Measurements from ENCODE around the gene VPREB1.
"Not testable (repeated sequence)": the region's sequence is repeated elsewhere in the genome, so short reads cannot be mapped to it uniquely, and the experiment has no call there.

The VPREB1 gene

DNA sequence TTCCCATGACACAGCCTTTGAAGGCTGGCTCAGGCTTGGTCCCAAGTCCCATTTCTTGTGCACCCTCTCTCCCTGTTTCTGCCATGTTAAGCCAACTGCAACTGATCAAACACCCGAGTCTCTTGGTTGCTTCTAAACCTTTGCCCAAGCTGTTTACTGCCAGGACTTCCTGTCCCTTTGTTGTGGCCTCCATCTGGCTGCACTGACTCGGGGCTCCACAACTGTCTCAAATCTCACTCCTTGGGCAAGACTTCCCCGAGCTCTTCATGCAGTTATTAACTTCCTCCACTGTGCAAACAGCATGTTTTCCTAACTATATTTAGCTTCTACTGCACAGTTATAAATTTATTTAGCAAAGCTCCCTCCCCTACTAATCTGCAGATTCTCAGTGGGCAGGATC is 4.3 kb downstream of the VPREB1 start:
- DNase-seq = no peak

DNA sequence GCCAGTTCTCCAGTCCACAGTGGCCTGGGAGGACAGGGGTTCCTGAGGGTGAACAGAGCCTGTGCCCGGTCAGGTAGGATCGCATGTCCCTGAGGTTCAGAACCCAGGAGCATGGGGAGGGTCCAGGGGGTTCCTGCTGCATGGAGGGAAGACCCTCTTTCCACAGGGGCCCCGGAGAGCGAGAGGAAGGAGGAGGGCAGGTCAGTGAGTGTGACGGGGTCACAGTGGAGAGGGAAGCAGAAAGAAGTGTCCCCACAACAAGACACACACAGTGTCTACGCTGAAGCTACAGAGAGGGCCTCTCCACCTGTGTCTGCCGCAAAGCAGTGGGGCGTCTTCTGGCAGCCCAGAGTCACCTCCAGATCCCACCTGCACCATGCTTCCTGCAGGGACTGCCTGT is 6.1 kb downstream of the VPREB1 start:
- not testable (repeated sequence) for DNase-seq

DNA sequence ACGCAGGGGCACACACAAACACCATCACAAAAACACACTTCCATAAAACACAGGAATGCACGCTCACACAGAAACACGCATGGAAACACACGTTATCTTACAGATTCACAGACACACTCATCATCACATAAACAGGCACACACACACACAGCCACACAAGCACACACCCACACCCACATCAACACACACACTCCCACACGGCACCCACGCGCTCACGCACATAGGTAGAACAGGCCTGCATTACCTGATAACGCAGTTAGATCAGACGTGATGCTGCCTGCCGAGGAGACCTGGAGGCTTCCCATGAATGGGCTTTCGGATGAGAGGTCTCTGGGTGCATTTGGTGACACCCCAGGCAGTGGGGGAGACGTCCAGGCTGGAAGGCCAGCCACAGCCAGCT is 11.5 kb downstream of the VPREB1 start:
- DNase-seq = not testable (repeated sequence)

DNA sequence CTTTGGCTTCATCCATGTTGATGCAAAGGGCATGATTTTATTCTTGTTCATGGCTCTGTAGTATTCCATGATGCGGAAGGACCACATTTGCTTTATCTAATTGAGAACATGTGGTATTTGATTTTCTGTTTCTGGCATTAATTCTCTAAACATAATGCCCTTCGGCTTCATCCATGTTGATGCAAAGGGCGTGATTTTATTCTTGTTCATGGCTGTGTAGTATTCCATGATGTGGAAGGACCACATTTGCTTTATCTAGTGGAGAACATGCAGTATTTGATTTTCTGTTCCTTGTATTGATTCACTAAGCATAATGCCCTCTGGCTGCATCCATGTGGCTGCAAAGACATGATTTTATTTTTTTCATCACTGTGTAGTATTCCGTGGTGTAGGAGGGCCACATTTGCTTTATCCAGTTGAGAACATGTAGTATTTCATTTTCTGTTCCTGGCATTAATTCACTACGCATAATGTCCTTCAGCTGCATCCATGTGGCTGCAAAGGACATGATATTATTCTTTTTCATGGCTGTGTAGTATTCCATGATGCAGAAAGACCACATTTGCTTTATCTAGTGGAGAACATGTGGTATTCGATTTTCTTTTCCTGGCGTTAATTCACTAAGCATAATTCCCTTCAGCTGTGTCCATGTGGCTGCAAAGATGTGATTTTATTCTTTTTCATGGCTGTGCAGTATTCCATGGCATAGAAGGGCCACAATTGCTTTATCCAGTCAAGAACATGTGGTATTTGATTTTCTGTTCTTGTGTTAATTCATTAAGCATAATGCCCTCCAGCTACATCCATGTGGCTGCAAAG is 14.2 kb downstream of the VPREB1 start:
- DNase-seq = not testable (repeated sequence)

DNA sequence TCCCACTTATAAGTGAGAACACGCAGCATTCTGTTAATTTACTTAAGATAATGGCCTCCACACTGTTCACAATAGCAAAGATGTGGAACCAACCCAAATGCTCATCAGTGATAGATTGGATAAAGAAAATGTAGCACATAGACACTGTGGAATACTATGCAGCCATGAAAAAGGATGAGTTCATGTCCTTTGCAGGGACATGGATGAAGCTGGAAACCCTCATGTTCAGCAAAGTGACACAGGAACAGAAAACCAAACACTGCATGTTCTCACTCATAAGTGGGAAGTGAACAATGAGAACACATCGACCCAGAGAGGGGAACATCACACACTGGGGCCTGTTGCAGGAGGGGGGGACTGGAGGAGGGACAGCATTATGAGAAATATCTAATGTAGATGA is 15.6 kb downstream of the VPREB1 start:
- not testable (repeated sequence) for DNase-seq

DNA sequence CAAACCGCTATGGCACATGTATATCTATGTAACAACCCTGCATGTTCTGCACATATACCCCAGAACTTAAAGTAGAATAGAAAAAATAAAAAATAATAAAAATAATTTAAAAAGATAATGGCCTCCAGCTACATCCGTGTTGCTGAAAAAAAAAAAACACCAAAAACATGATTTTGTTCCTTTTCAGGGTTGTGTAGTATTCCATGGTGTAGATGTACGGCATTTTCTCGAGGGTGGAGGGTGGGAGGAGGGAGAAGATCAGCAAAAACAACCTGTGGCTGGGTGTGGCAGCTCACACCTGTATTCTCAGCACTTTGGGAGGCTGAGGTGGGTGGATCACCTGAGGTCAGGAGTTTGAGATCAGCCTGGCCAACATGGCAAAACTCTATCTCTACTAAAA is 16.0 kb downstream of the VPREB1 start:
- not testable (repeated sequence) for DNase-seq

DNA sequence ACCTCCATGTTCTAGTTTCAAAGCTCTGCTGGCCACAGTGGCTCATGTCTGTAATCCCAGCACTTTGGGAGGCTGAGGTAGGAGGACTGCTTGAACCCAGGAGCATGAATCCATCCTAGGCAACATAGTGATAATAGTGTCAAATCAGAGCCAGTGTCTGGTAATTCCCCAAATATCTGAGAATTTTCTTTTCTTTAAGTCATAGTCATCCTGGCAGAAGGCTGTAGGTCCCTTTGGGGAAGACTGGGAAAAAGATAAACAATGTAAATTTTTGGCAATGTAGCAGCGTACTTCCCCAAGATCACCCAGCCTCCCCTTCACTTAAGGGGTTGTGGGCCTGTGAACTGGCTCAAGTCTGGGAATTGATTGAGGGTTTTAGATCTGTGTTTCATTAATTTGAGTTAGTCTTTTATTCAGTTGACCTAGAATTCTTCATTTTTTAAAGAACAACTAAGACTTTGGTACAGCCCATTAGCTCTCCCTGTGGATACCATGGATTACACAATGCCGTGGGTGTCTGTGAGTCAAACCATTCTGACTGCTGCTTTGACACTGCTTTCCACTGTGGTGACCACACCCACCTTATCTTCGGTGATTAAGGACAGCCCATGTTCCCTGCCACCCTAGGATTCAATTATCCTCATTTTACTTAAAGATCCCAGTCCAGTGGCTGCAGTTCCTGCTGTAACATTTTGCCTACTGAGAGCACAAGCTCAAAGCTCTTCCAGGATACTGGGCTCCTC is 17.9 kb downstream of the VPREB1 start:
- not testable (repeated sequence) for DNase-seq

DNA sequence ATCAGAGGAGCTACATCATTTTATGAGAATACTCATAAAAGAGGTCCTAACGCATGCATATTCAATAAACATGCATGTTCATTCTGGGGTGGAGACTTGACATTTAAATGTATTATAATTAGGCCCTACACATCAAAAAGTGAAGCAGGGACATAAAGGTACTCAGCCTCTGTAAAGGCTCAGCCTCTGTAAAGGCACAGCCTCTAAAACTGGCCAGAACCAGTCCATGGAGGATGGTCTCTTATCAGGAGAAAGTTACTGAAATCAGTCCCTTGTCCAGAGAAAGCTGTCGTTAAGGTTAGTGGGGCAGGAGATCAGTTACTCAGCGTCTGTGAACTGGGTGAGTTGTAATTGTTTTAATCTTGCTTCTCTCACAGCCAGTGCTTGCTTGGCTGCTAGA is 19.2 kb downstream of the VPREB1 start:
- not testable (repeated sequence) for DNase-seq

DNA sequence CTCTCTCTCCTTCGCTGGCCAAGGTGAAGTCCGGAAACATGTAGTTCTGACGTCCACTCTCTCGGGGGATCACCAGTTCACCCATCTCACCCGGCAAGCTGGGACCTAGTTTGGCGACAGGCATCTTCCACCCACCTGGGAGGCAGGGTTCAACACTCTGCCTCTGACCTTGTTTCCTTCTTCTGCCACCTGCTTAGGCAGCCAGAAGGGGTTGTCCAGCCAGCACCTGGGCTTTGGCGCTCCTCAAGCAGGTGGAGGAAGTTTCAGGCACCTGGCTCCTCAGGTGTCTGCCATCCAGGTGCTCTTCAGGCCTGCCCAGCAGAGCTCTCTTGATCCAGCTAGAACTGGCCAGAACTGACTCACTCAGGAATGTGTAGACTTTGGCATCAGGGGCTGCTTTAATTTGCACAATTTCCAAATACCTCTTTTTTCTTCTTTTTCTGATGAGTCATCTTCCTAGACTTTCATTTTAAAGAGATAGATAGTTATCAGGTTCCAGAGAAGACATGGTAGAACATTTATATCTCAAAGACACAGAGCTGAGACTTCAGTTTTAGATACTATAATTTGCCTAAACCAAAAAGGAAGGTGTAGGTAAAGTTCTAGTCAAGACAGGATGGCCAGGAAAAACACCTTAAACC is 25.6 kb downstream of the VPREB1 start:
- DNase-seq = not testable (repeated sequence)

DNA sequence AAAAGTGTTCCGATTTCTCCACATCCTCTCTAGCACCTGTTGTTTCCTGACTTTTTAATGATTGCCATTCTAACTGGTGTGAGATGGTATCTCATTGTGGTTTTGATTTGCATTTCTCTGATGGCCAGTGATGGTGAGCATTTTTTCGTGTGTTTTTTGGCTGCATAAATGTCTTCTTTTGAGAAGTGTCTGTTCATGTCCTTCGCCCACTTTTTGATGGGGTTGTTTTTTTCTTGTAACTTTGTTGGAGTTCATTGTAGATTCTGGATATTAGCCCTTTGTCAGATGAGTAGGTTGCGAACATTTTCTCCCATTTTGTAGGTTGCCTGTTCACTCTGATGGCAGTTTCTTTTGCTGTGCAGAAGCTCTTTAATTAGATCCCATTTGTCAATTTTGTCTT is 32.8 kb downstream of the VPREB1 start:
- DNase-seq = not testable (repeated sequence)

DNA sequence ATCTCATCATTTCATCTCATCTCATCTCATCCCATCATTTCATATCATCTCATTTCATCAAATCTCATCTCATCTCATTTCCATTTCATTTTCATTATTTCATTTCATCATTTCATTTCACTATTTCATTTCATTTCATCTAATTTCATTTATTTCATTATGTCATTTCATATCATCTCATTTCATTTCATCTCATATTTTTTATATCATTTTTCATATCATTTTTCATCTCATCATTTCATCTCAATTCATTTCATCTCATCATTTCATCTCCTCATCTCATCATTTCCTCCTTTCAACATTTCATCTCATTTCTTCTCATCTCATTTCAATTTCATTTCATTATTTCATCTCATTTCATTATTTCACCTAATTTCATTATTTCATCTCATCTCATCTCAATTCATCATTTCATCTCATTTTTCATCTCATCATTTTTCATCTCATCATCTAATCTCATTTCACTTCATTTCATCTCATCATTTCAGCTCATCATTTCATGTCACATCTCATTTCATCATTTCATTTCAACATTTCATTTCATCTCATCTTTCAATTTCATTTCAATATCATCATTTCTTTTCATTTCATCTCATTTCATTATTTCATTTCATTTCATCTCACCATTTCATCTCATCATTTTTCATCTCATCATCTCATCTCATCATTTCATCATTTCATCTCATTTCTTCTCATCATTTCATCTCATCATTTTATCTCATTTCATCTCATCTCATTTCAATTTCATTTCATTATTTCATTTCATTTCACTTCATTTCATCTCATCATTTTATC is 40.6 kb downstream of the VPREB1 start:
- not testable (repeated sequence) for DNase-seq

DNA sequence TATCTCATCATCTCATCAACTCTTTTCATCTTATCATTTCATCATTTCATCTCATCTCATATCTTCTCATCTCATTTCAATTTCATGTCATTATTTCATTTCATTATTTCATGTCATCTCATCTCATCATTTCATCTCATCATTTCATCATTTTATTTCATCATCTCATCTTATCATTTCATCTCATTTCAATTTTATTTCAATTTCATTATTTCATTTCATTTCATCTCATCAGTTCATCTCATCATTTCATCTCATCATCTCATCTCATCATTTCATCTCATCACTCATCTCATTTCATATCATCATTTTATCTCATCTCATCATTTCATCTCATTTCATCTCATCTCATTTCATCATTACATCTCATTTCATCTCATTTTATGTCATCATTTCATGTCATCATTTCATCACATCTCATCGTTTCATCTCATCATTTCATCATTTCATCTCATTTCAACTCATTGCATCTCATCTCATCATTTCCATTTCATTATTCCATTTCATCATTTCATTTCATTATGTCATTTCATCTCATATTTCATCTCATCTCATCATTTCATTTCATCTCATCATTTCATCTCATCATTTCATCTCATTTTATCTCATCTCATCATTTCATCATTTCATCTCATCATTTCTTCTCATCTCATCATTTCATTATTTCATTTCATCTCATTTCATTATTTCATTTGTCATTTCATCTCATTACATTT is 42.0 kb downstream of the VPREB1 start:
- not testable (repeated sequence) for DNase-seq

DNA sequence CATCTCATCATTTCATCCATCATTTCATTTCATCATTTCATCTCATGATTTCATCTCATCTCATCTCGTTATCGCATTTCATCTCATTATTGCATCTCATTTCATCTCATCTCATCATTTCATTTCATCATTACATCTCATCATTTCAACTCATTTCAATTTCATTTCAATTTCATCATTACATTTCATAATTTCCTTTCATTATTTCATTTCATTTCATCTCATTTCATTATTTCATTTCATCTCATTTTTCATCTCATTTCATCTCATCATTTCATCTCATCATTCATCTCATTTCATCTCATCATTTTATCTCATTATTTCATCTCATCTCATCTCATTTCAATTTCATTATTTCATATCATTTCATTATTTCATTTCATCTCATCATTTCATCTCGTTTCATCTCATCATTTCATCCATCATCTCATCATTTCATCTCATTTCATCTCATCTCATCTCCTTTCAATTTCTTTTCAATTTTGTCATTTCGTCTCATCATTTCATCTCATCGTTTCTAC is 42.6 kb downstream of the VPREB1 start:
- DNase-seq = not testable (repeated sequence)

DNA sequence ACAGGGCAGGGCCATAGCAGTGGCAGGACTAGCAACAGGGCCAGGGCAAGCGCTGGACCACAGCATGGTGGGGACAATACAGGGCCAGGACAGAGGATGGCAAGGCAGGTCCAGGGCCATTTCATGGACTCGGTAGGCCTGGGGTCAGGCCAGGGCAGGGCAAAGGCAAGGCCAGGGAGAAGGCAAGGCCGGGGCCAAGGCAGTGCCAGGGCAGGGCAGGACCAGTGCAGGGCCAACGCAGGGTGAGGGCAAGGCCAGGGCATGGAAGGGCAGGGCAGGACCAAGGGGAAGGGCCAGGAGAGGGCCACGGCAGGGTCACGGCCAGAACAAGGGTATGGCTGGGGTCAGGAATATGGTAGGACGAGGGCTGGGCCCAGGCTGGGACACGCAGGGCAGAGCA is 45.1 kb downstream of the VPREB1 start:
- DNase-seq = not testable (repeated sequence)

DNA sequence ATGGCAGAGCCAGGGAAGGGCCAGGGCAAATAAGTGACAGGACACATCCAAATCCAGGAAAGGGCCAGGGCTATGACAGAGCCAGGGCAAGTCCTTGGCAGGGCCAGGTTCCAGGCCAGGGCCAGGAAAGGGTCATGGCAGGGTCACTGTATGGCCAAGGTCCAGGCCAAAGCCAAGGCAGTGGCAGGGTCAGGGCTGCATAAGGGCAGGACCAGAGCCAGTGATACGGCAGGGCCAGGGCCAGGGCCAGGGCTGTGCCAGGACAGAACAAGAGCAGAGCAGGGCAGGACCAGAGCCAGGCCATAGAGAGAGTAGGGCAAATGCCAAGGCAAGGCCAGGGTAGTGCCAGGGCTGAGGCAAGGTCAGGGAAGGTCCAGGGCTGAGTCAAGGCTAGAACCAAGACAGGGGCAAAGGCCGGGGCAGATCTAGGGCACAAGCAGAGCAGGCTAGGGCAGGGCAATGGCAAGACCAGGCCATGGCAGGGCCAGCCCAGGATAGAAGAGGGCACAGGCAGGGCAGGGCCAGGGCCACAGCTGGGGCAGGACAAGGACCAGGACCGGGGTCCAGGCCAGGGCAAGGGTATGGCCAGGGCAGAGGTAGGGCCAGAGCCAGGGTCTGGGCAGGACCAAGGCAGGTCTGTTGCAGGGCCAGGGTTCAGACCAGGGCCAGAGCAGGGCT is 46.7 kb downstream of the VPREB1 start:
- not testable (repeated sequence) for DNase-seq

DNA sequence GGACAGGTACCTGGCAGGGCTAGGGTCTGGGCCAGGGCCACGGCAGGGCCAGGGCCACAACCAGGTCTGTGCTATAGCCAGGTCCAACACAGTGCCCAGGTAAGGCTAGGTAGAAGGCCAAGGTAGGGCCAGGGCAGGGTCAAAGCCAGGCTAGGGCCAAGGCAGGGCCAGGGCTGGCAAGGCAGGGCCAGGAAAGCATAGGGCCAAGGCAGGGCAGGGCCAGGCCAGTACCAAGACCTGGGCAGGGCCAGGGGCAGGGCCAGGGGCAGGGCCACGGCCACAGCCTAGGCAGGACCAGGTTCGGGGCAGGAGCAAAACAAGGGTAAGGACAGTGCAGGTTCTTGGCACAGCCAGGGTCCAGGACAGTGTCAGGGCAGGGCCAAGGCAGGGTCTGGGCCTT is 48.1 kb downstream of the VPREB1 start:
- DNase-seq = not testable (repeated sequence)

DNA sequence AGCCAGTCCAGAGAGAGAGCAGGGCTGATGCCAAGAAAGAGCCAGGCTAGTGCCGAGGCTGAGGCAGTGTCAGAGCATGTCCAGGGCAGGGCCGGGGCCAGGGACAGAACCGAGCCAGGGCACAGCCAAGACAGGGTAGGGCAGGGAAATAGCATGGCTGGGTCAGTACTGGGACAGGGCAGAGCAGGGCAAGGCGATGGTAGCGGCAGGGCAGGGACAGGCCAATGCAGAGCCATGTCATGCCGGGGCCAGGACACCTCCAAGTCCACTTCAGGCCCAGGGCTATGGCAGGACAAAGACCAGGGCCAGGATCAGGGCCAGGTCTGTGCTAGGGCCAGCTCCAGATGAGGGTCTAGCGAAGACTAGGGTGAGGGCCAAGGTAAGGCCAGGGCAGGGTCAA is 48.9 kb downstream of the VPREB1 start:
- not testable (repeated sequence) for DNase-seq

DNA sequence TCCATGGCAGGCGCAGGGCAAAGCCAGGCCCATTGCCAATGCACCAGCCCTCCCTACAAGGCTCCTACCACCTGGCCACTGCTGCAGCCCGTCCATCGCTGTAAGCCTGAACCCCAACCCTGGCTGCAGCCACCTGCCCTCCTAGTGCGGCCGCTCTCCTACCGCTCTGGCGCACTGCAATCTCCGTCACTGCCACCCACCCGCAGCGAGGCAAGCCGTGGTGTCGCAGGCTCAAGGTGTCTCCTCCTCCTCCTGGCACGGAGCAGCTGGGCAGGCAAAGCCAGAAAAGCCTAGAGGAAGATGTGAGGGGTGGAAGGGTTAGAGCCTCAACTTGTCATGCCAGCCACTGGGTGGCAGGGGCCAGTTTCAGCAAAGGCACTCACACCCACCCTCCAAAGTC is 50.1 kb downstream of the VPREB1 start:
- DNase-seq = not testable (repeated sequence)
